RKO (cell line): ENCODE data around the gene USP49.
"Not testable (repeated sequence)": the region's sequence is repeated elsewhere in the genome, so short reads cannot be mapped to it uniquely, and the experiment has no call there.

Source experiments
- DNase-seq: peaks from one replicate; pipeline ENCODE4 v3.0.0-alpha.2; 2016; ENCODE audit warnings: low spot score

Gene USP49

GRCh38 chr6:41895300-41896233 lies at the start of gene USP49:
Gene USP49 (minus strand): TSS chr6:41895375. CDS start chr6:41806983, 88,392 bp downstream.
- DNase-seq: peak; percentile 87

GRCh38 chr6:41943456-41943855 lies 48.3 kb upstream of the USP49 start:
- no peak for DNase-seq

- not testable (repeated sequence) for DNase-seq
Measured at GRCh38 chr6:41942882-41943281, 47.7 kb upstream of the USP49 start.

GRCh38 chr6:41942067-41942851 lies 47.1 kb upstream of the USP49 start:
- peak; percentile 92 for DNase-seq

- peak; percentile 70 for DNase-seq
Measured at GRCh38 chr6:41941280-41942066, 46.3 kb upstream of the USP49 start, which contains the start of gene CCND3. Gene CCND3 (minus strand): TSS chr6:41941808. CDS start chr6:41941649, 159 bp downstream.

GRCh38 chr6:41940759-41941279 lies 45.6 kb upstream of the USP49 start:
- DNase-seq: peak; percentile 46

GRCh38 chr6:41939848-41940758 lies 44.9 kb upstream of the USP49 start:
- DNase-seq: no peak

GRCh38 chr6:41939176-41939847 lies 44.1 kb upstream of the USP49 start:
- DNase-seq: peak; percentile 35

- no peak for DNase-seq
Measured at GRCh38 chr6:41938590-41939175, 43.5 kb upstream of the USP49 start.

- DNase-seq: no peak
Measured at GRCh38 chr6:41937861-41938574, 42.8 kb upstream of the USP49 start.

- DNase-seq: no peak
Measured at GRCh38 chr6:41937472-41937860, 42.3 kb upstream of the USP49 start.

GRCh38 chr6:41936073-41936837 lies 41.1 kb upstream of the USP49 start:
- DNase-seq: peak; percentile 88

- DNase-seq: no peak
Measured at GRCh38 chr6:41935685-41936072, 40.5 kb upstream of the USP49 start.

GRCh38 chr6:41935193-41935574 lies 40.0 kb upstream of the USP49 start:
- no peak for DNase-seq

GRCh38 chr6:41934278-41935192 lies 39.4 kb upstream of the USP49 start:
- DNase-seq: no peak

- DNase-seq: no peak
Measured at GRCh38 chr6:41932378-41932777, 37.2 kb upstream of the USP49 start.

GRCh38 chr6:41931792-41932191 lies 36.6 kb upstream of the USP49 start:
- DNase-seq: no peak
